ENCODE data around the gene TCTN1. TPM values are rescaled to one million over a fixed set of nuclear protein-coding genes. Genes with fewer than 3 reads are reported as not detected.

The TCTN1 gene
- total RNA-seq, 2 experiments from 2014 or later: 11.0 to 13.6 TPM

DNA sequence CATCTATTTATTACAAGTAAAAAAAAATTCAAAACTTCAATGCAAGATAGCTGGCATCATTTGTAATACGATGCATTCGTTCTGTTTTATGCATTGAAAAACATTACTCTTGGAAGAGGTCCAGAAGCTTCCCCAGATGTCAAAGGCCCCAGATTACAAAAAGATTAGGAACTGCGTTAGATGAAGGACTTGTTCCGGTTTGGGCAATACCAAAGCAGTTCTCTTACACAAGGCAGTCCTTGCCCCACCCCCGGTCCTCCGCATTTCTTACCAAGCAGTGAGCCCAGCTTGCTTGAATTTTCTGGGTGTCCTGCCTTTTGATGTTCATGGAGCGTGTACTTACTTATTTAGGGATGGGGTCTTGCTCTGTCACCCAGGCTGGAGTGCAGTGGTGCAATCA is 79.8 kb downstream of the TCTN1 start:
- Mint-ChIP-seq H3K4me1 (peaks cover 29% of the 10 kb centered on the region), H3K27me3 (no peaks in the 10 kb centered on the region), H3K27ac (no peak overlapping the region), H3K9me3 (no peaks in the 10 kb centered on the region), H3K4me3 (no peak overlapping the region), H3K36me3 (no peaks in the 10 kb centered on the region)
- no peak for DNase-seq

- peaks cover 29% of the 10 kb centered on the region for H3K4me1 Mint-ChIP-seq
- H3K36me3 Mint-ChIP-seq: no peaks in the 10 kb centered on the region
- no peak overlapping the region for H3K4me3 Mint-ChIP-seq
- no peak for DNase-seq
- H3K9me3 Mint-ChIP-seq: no peaks in the 10 kb centered on the region
- H3K27ac Mint-ChIP-seq: no peak overlapping the region
- H3K27me3 Mint-ChIP-seq: no peaks in the 10 kb centered on the region
Measured at GRCh38 chr12:110694330-110694901, 80.5 kb downstream of the TCTN1 start.

DNA sequence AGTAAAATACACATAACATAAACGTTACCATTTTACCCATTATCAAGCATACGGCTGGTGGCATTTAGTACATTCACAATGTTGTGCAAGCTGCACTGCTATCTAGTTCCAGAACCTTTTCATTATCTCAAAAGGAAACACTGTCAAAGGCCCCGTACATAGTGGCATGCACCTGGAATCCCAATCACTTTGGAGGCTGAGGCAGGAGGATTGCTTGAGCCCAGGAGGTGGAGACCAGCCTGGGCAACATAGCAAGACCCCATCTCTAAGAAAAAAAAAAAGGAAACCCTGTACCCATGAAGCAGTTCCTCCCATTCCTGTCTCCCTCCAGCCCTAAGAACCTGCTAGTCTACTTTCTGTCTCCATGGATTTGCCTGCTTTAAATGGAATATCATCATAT is 82.4 kb downstream of the TCTN1 start:
- Mint-ChIP-seq H3K4me3 (no peak overlapping the region), H3K4me1 (peaks cover 19% of the 10 kb centered on the region), H3K36me3 (no peaks in the 10 kb centered on the region), H3K27me3 (no peaks in the 10 kb centered on the region), H3K9me3 (no peaks in the 10 kb centered on the region), H3K27ac (no peak overlapping the region)
- DNase-seq: no peak

- peaks cover 19% of the 10 kb centered on the region for H3K4me1 Mint-ChIP-seq
- H3K27ac Mint-ChIP-seq: no peak overlapping the region
- no peaks in the 10 kb centered on the region for H3K9me3 Mint-ChIP-seq
- H3K4me3 Mint-ChIP-seq: no peak overlapping the region
- DNase-seq: no peak
- no peaks in the 10 kb centered on the region for H3K27me3 Mint-ChIP-seq
- no peaks in the 10 kb centered on the region for H3K36me3 Mint-ChIP-seq
Measured at GRCh38 chr12:110697236-110697635, 83.3 kb downstream of the TCTN1 start.

GRCh38 chr12:110698171-110698902 is 84.4 kb downstream of the TCTN1 start:
- Mint-ChIP-seq H3K36me3 (no peaks in the 10 kb centered on the region), H3K4me1 (peaks cover 19% of the 10 kb centered on the region), H3K4me3 (no peak overlapping the region), H3K9me3 (no peaks in the 10 kb centered on the region), H3K27me3 (no peaks in the 10 kb centered on the region), H3K27ac (peak overlapping the region; percentile 89)
- peak; percentile 82 for DNase-seq

Other genes starting within 250 kb of the TCTN1 start
- 10 to 100 TPM; 66.6 to 67.5 TPM for gene ANAPC7, start 210.4 kb upstream of the TCTN1 start, total RNA-seq
- 100 to 1,000 TPM; 273 to 284 TPM for gene ARPC3, start 163.8 kb upstream of the TCTN1 start, total RNA-seq
- gene GPN3, start 145.9 kb upstream of the TCTN1 start, total RNA-seq: 10 to 100 TPM; 60.6 to 61.8 TPM
- 10 to 100 TPM; 64.8 to 66.0 TPM for gene FAM216A, start 145.3 kb upstream of the TCTN1 start, total RNA-seq
- gene VPS29, start 112.0 kb upstream of the TCTN1 start, total RNA-seq: 10 to 100 TPM; 84.5 to 91.2 TPM
- 1 to 10 TPM; 2.8 to 3.2 TPM for gene RAD9B, start 111.8 kb upstream of the TCTN1 start, total RNA-seq
- gene PPTC7, start 30.8 kb upstream of the TCTN1 start, total RNA-seq: 10 to 100 TPM; 46.2 to 48.3 TPM
- gene HVCN1, start 75.0 kb downstream of the TCTN1 start, total RNA-seq: 10 to 100 TPM; 47.4 to 49.1 TPM
- gene PPP1CC, start 128.8 kb downstream of the TCTN1 start, total RNA-seq: 100 to 1,000 TPM; 260 to 270 TPM
- not detected for gene CCDC63, start 232.9 kb downstream of the TCTN1 start, total RNA-seq